ENCODE results near the gene FBXO21. TPM values are rescaled to one million over a fixed set of nuclear protein-coding genes. Genes with fewer than 3 reads are reported as not detected.
"Not testable (repeated sequence)": the region's sequence is repeated elsewhere in the genome, so short reads cannot be mapped to it uniquely, and the experiment has no call there.

Gene FBXO21
- total RNA-seq, 1 donor from 2014 or later, result 35.4 TPM

GRCh38 chr12:117202033-117202432 lies 11.8 kb upstream of the FBXO21 start:
- Histone ChIP-seq H3K27ac (no peak overlapping the region), H3K9me3 (no peaks in the 10 kb centered on the region), H3K4me3 (no peak overlapping the region), H3K36me3 (no peaks in the 10 kb centered on the region), H3K27me3 (ENCODE audit: low read depth) (peaks cover 7% of the 10 kb centered on the region), H3K4me1 (no peaks in the 10 kb centered on the region)
- ATAC-seq (no peak), DNase-seq (peak; percentile 1)
- no peak for TF ChIP-seq CTCF (IDR thresholded peaks at IDR 0.05)
- intact Hi-C loops (cut with DNase I), result no loop called here

- ATAC-seq; H3K4me3 ChIP-seq; H3K4me1 ChIP-seq; H3K27ac ChIP-seq; H3K9me3 ChIP-seq; intact Hi-C loops (cut with DNase I); H3K27me3 ChIP-seq (ENCODE audit: low read depth); H3K36me3 ChIP-seq: not testable (repeated sequence)
- DNase-seq, result peak; percentile 10
Measured at GRCh38 chr12:117199956-117200744, 9.9 kb upstream of the FBXO21 start.

GRCh38 chr12:117196334-117196733 lies 6.1 kb upstream of the FBXO21 start:
- H3K36me3 ChIP-seq; intact Hi-C loops (cut with DNase I); ATAC-seq; H3K4me1 ChIP-seq; H3K27me3 ChIP-seq (ENCODE audit: low read depth); DNase-seq; H3K4me3 ChIP-seq; H3K9me3 ChIP-seq; H3K27ac ChIP-seq: not testable (repeated sequence)

- H3K9me3 ChIP-seq; DNase-seq; H3K4me3 ChIP-seq; ATAC-seq; H3K36me3 ChIP-seq; H3K27me3 ChIP-seq (ENCODE audit: low read depth); H3K4me1 ChIP-seq; intact Hi-C loops (cut with DNase I); H3K27ac ChIP-seq: not testable (repeated sequence)
Measured at GRCh38 chr12:117195027-117195426, 4.8 kb upstream of the FBXO21 start.

- H3K4me1 ChIP-seq, result peaks cover 13% of the 10 kb centered on the region
- no peak for TF ChIP-seq CTCF (IDR thresholded peaks at IDR 0.05)
- no peaks in the 10 kb centered on the region for H3K9me3 ChIP-seq
- no peaks in the 10 kb centered on the region for H3K27me3 ChIP-seq (ENCODE audit: low read depth)
- no peak for DNase-seq
- H3K27ac ChIP-seq, result no peak overlapping the region
- intact Hi-C loops (cut with DNase I), result no loop called here
- H3K36me3 ChIP-seq, result no peaks in the 10 kb centered on the region
- ATAC-seq, result no peak
- no peak overlapping the region for H3K4me3 ChIP-seq
Measured at GRCh38 chr12:117193903-117194302, 3.6 kb upstream of the FBXO21 start.

- H3K27me3 ChIP-seq (ENCODE audit: low read depth); H3K27ac ChIP-seq; DNase-seq; intact Hi-C loops (cut with DNase I); H3K9me3 ChIP-seq; H3K4me3 ChIP-seq; ATAC-seq; H3K36me3 ChIP-seq: not testable (repeated sequence)
- H3K4me1 ChIP-seq, result peaks cover 26% of the 10 kb centered on the region
Measured at GRCh38 chr12:117192581-117192980, 2.3 kb upstream of the FBXO21 start.

- H3K36me3 ChIP-seq, result no peaks in the 10 kb centered on the region
- intact Hi-C loops (cut with DNase I), result no loop called here
- no peak overlapping the region for H3K4me3 ChIP-seq
- DNase-seq (no peak), ATAC-seq (no peak)
- no peak overlapping the region for H3K27ac ChIP-seq
- peaks cover 31% of the 10 kb centered on the region for H3K4me1 ChIP-seq
- H3K27me3 ChIP-seq (ENCODE audit: low read depth), result no peaks in the 10 kb centered on the region
- TF ChIP-seq CTCF (IDR thresholded peaks at IDR 0.05), result no peak
- no peaks in the 10 kb centered on the region for H3K9me3 ChIP-seq
Measured at GRCh38 chr12:117192057-117192456, 1.8 kb upstream of the FBXO21 start.

Data from lower lobe of right lung (tissue), 2 donors.